Measurements from ENCODE around the gene C17orf113.

GRCh38 chr17:42010898-42011516 lies 39.4 kb downstream of the C17orf113 start:
- TF ChIP-seq, protein P1, sequence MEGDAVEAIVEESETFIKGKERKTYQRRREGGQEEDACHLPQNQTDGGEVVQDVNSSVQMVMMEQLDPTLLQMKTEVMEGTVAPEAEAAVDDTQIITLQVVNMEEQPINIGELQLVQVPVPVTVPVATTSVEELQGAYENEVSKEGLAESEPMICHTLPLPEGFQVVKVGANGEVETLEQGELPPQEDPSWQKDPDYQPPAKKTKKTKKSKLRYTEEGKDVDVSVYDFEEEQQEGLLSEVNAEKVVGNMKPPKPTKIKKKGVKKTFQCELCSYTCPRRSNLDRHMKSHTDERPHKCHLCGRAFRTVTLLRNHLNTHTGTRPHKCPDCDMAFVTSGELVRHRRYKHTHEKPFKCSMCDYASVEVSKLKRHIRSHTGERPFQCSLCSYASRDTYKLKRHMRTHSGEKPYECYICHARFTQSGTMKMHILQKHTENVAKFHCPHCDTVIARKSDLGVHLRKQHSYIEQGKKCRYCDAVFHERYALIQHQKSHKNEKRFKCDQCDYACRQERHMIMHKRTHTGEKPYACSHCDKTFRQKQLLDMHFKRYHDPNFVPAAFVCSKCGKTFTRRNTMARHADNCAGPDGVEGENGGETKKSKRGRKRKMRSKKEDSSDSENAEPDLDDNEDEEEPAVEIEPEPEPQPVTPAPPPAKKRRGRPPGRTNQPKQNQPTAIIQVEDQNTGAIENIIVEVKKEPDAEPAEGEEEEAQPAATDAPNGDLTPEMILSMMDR (IDR thresholded peaks at IDR 0.05): no peak
- TF ChIP-seq POLR2A (IDR thresholded peaks at IDR 0.05; ENCODE audit: low read depth): no peak
- no peak for TF ChIP-seq POLR2AphosphoS5 (IDR thresholded peaks at IDR 0.05)
- no peak for TF ChIP-seq EP300 (IDR thresholded peaks at IDR 0.05)

Measured in esophagus muscularis mucosa (tissue), 4 donors.